DOHH2 (cell line): ENCODE measurements around the gene SLC12A7.

Source experiments
- EZH2phosphoT487 ChIP-seq: fragments of 200-600 bp; sonication (generic); IDR thresholded peaks from 2 replicates; pipeline ENCODE4 v1.6.1; 2017; ENCODE audit warnings: borderline replicate concordance, mild to moderate bottlenecking, antibody characterized with exemption, low read length, moderate library complexity, mixed read lengths
- TF ChIP-seq, protein P1 (sequence below): fragments of 200-600 bp; sonication (generic); IDR thresholded peaks from one replicate; pipeline ENCODE4 v1.5.1; 2014; ENCODE audit warnings: antibody characterized with exemption, mild to moderate bottlenecking, low read depth, low read length; ENCODE audit not compliant: poor library complexity, severe bottlenecking

DNA sequence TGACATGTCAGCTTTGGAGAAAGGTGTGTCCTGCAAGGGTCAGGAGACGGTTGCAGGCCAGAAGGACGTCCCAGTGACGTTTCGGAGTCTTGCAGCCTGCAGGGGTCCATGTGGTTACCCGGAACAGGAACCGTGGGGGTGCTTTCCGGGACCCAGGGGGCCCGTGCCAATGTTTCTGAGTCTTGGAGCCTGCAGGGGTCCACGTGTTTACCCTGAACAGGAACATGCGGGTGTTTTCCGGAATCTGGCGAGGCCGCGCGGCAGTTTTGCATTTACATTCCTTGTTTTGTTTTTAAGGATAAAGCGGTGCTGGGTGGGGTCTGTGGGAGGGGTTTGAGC, 72.7 kb downstream of the SLC12A7 start:
- TF ChIP-seq EZH2phosphoT487 = no peak
- TF ChIP-seq, protein P1, sequence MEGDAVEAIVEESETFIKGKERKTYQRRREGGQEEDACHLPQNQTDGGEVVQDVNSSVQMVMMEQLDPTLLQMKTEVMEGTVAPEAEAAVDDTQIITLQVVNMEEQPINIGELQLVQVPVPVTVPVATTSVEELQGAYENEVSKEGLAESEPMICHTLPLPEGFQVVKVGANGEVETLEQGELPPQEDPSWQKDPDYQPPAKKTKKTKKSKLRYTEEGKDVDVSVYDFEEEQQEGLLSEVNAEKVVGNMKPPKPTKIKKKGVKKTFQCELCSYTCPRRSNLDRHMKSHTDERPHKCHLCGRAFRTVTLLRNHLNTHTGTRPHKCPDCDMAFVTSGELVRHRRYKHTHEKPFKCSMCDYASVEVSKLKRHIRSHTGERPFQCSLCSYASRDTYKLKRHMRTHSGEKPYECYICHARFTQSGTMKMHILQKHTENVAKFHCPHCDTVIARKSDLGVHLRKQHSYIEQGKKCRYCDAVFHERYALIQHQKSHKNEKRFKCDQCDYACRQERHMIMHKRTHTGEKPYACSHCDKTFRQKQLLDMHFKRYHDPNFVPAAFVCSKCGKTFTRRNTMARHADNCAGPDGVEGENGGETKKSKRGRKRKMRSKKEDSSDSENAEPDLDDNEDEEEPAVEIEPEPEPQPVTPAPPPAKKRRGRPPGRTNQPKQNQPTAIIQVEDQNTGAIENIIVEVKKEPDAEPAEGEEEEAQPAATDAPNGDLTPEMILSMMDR = no peak
